NCI-H524 treated with DMSO at 0.1 percent for 48 hours (cell line): ENCODE measurements around the gene POLR3F.
"Not testable (repeated sequence)": the region's sequence is repeated elsewhere in the genome, so short reads cannot be mapped to it uniquely, and the experiment has no call there.

Experiments
- DNase-seq: peaks from one replicate; lab custom pipeline; 2025; lab: John Stamatoyannopoulos, UW

The POLR3F gene, protein sequence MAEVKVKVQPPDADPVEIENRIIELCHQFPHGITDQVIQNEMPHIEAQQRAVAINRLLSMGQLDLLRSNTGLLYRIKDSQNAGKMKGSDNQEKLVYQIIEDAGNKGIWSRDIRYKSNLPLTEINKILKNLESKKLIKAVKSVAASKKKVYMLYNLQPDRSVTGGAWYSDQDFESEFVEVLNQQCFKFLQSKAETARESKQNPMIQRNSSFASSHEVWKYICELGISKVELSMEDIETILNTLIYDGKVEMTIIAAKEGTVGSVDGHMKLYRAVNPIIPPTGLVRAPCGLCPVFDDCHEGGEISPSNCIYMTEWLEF

DNA sequence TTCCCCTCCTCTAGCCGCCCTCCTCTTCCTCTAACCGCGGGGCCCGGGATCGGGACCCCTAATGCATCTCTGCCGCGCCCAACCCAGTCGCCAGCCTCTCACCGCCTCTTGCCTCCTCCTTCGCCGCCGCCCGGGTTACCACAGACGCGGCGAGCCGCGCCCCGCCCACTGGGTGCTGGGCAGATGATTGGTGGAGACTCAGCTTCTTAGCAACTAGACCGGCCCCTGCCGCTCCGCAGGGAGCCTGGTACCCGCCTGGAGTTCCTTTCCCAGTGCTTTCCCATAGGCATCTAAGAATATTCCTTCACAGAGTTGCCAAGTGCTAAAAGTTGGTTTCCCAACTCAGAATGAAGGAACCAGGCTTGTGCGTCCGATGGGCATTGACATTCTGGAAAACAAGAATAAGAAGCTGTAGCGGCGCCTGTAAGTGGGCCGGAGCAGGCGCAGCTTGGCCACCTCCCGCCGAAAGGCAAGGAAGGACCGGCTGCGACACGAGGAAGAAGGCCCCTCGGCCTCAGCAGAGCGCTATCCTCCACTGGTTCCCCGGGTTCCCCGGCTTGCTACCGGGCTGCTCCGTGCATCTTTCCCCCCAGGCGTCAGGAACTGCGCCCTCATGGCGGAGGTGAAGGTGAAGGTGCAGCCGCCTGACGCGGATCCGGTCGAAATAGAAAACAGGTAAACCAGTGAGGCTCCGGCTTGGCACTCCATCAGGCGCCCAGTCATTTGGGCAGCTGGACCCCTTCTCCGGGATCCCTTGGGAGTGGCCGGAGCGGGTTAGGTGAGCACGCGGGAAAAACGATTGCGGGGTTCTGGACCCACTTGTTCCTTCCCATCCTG is at the start of gene POLR3F, which contains the start of gene DZANK1:
TSS of gene POLR3F (plus strand) at position 497 of the 837 bp plus-strand sequence. CDS start at position 614, 117 bp downstream.
TSS of gene DZANK1 (minus strand) at position 137 of the 837 bp plus-strand sequence. CDS start 1,672 bp downstream, outside the sequence.
- DNase-seq = peak; percentile 87

DNA sequence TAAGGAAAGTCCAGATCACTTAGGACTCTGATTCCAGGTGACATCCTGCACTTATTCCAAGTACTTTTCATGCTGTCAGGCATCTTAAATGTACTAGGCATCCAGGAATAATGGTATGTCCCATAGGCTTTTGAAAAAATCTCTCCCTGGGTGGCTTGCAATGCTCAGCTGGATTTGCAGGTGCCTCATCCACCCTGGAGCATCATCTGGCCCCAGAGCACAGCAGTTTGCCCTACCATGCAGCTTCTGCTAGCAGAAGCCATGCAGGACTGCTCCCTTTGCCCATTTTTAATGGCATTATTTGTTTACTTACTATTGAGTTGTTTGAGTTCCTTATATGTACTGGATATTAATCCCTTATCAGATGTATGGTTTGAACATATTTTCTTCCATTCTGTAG is 45.6 kb upstream of the POLR3F start:
- DNase-seq = no peak

DNA sequence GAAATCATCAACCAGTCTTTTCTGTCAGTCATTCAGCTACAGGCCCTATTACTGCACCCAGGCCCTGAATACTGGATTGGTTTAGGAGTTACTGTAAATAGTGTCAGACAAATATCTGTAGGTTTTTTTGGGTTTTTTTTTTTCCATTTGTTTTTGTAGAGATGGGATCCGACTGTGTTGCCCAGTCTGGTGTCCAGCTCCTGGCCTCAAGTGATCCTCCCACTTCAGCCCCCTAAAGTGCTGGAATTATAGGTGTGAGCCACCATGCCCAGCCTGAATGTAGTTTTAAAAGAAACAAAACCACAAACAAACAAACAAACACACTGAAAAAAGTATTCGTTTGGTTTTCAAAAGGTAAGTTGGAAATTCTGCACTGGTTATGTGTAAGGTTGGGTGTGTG is 40.0 kb upstream of the POLR3F start:
- DNase-seq = no peak

DNA sequence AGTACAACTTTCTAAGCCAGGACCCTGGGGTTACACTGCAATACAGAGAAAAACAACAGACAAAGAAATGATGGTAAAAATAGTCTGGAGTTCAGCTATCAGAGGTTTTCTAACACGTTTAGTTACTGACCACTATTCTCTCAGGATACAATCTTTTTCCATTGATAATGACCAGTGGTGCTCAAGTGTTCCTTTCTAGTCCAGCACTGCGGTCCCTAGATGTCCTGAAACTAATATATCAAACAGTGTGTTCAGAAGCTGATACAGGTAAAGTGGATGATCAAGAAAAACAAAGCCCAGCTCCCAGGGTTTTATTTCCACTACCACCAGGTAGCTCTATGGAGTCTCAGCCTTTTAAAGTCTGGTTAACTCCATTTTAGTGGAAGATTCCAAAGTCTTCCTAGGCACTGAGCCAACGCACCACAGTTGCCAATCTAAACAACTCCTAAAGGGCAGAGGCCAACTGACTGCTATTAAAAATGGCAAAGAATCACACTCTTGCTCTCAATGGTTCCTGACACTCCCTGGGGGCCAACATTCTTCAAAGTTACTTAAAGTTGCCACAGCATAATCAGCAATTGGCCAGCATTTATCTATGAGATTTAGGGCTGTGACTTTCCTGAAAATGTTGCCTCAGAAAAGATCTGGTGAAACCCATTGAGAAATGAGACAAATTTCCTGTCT is 38.6 kb upstream of the POLR3F start:
- DNase-seq = no peak

DNA sequence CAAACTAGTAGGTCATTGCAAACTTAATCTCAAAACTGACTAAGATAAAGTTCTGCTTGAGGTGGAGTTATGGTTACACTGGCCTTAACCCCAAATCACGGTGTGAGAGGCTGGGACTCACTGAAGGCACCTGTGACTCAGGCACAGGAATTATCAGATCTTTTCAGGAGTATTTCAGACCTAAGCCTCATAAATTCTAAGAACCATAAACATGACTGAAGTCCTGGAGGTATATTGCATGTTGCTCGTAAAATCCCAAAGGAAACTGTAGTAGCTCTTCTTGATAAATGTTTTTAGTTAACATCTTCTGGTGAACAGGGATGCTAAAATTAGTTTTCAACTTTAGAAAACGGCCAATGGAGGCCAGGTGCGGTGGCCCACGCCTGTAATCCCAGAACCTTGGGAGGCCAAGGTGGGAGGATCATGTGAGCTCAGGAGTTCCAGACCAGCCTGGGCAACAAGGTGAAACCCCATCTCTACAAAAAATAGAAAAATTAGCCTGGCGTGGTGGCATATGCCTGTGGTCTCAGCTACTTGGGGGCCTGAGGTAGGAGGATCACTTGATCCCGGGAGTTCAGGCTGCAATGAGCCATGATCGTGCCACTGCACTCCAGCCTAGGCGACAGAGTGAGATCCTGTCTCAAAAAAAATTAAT is 36.9 kb upstream of the POLR3F start:
- DNase-seq = no peak

DNA sequence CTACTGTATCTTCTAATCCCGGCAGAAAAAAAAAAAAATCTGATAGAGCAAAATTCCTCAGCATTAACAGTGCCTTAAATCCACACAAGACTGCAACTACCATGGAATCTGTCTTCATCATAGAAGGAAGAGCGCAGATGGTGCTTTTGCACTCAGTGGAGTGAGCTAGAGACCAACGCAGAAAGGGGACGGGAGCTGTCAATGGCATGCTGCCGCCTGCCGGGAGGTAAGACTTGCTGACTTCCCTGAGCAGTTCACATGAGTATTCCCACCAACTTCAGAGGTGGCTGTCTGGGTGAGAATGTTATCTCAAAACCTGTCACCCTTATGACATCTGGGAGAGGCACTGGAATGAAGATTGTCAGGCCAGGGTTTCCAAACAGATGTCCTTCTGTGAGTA is 36.0 kb upstream of the POLR3F start:
- DNase-seq = no peak

GRCh38 chr20:18436847-18437246 is 30.3 kb upstream of the POLR3F start:
- no peak for DNase-seq

GRCh38 chr20:18440403-18440802 is 26.8 kb upstream of the POLR3F start:
- DNase-seq = no peak

- peak; percentile 88 for DNase-seq
These were observed 23.3 kb upstream of the POLR3F start for GRCh38 chr20:18443886-18444285.

DNA sequence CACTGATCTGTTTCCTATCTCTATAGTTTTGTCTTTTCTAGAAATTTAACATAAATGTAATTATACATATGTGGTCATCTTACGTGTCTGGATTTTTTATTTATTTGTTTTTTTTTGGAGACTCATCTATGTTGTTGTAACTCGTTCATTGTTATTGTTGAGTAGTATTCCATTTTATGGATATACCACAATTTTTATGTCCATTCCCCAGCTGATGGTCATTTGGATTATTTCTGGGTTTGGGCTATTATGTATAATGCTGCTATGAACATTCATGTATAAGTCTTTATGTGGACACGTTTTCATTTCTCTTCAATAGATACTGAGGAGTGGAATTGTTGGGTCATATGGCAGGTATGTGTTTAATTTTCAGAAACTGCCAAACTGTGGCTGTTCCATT is 10.6 kb upstream of the POLR3F start:
- no peak for DNase-seq

DNA sequence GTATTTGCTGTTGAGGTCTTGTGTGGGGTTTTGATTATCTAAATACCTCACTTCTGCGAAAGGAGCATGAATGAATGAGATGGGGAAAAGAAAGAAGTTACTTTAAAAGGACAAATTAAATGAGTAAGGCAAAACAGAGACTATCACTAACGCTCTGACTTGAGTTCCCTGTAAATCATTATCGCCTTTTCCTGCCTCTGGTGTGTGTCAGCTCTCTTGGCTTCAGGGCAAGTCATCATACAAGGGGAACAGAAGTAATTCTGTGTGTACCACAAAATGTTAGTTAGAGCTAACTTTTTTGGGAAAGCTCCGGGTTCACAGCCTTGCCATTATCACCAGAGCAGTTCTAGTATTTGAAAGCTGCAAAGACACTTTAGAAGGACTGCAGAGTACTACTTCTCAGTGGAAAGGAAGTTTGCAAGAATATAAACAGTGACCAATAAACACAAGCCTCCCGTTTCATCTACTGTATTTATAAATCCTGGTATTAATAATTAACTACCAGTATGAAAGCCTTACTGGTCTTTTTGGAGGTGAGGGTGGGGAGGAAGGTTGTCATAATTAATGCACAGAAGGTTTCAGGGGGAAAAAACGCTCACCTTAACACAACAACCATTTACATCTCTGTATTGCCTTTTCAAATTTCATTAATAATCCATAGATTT is 1.5 kb upstream of the POLR3F start:
- DNase-seq = no peak

DNA sequence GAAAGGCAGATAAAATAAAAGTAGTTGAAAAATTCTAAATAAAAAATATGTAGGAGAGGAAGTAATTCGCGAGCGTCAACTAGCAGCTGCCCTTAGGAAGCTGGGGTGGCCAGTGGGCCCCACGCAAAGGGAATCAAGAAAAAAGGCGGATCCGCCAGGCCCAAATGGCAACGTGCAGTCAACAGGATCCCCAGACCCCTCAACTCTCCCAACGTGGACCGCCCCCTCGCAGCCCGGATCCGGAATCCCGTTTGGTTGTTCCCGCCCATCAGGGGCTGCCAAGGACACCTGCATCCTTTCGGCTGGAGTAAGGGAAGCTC is 656 bp upstream of the POLR3F start:
- no peak for DNase-seq

- no peak for DNase-seq
These were observed 10.0 kb downstream of the POLR3F start for GRCh38 chr20:18477218-18477617.

DNA sequence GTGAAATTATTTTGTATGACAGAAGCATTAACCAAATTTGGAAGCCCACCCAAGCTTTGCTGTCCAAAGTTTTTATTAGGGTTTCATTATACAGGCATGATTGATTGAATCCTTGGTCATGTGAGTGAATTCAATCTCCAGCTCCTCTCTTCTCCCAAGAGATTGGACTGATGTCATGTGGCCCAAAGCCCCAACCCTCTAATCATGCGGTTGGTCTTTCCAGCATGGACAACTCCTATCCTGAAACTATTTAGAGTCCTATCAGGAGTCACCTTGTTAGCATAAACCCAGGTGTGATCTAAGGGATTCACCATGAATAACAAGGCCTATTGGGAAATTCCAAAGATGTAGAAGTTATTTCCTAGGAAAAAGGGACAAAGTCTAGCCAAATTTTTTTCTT is 10.6 kb downstream of the POLR3F start:
- DNase-seq = no peak

- no peak for DNase-seq
These were observed 14.4 kb downstream of the POLR3F start for GRCh38 chr20:18481596-18481995.

DNA sequence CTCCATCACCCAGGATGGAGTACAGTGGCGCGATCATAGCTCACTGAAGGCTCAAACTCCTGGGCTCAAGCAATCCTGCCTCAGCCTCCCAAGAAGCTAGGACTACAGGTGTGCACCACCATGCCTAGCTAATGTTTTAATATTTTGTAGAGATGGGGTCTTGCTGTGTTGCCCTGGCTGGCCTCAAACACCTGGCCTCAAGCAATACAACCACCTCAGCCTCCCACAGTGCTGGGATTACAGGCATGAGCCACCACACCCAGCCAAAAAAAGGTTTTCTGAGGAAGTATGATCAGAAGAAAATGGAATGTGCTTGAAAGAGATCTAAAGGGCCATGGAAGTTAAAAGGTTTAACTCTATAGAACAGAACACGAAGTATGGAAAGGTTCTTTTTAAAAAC is 21.1 kb downstream of the POLR3F start:
- DNase-seq = no peak

GRCh38 chr20:18496042-18496441 is 28.9 kb downstream of the POLR3F start:
- no peak for DNase-seq

GRCh38 chr20:18496740-18497592 is 29.8 kb downstream of the POLR3F start, which contains the start of gene RBBP9:
RBBP9 (minus strand) TSS chr20:18497225; CDS start chr20:18497167, 58 bp downstream.
- DNase-seq = peak; percentile 47

DNA sequence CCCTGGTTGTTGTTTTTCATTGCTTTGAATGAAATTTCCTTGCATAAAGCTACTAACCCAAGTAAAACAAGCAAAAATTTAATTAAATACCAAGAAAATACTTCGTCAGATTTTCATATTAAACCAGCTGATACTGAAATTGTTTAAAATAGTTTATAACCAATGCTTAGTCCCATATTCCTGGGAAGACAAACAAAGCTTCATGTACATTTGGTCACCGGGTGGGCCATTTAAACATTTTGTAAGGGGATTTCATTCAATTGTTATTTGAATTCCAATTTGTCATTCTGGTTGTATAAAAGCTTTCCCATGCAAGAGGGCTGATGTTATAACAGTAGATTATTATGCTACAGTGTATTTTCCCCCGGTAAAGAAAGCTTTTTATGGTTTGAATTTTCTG is 30.4 kb downstream of the POLR3F start:
- DNase-seq = no peak

DNA sequence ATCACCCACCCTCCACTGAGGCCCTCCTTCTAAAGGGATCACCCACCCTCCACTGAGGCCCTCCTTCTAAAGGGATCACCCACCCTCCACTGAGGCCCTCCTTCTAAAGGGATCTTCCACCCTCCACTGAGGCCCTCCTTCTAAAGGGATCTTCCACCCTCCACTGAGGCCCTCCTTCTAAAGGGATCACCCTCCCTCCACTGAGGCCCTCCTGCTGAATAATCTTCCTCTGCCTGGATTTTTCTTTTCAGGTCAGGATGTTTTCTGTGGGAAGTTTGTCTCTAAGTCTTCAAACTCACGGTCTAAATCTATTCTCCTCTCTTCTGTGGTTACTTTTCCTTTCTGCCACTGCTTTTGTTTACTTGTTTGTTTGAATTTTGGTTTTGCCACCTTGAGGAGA is 34.5 kb downstream of the POLR3F start:
- not testable (repeated sequence) for DNase-seq
